ENCODE data around the gene SYTL5. TPM values are rescaled to one million over a fixed set of nuclear protein-coding genes. Genes with fewer than 3 reads are reported as not detected.

SYTL5 gene
- polyA plus RNA-seq, 3 donors: 0.33 to 1.7 TPM; not detected in 1

DNA sequence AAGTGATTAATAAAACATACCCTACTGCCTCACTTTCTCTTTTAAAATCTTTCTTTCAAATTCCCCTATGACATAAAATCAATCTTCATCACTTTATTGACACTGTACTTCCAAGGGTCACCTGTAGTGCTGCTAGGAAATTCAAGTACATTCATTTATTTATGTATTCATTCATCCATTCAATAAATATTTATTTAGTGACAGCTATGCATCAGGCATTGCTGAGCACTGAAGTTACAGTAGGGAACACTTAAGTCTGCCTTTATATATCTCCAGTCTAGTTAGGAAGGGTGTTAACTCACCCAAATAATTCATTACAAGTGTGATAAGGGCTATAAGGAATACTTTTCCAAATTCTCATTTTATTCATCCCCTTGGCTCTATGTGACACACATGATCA is 2.3 kb downstream of the SYTL5 start:
- no peak overlapping the region for H3K27ac ChIP-seq (ENCODE audit: low read depth, low read length)

DNA sequence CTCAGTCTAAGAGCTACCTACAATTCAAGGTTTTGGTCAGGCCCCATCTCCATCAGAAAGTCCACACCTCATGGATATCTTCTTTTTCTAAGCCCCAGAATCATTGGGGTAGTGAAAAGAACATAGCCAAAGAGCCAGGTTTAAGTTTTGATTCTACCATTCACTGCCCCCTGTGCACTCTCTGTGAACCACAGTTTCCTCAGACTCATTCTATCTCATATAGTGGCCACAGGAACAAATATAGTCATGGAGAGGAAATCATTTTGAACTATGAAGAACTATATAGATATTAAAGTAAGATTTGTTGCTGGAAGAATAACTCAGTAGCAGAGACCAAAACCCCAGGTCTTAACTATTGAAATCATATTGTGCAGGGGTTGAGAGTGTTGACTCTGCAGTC is 3.3 kb downstream of the SYTL5 start:
- no peak overlapping the region for H3K27ac ChIP-seq (ENCODE audit: low read depth, low read length)

DNA sequence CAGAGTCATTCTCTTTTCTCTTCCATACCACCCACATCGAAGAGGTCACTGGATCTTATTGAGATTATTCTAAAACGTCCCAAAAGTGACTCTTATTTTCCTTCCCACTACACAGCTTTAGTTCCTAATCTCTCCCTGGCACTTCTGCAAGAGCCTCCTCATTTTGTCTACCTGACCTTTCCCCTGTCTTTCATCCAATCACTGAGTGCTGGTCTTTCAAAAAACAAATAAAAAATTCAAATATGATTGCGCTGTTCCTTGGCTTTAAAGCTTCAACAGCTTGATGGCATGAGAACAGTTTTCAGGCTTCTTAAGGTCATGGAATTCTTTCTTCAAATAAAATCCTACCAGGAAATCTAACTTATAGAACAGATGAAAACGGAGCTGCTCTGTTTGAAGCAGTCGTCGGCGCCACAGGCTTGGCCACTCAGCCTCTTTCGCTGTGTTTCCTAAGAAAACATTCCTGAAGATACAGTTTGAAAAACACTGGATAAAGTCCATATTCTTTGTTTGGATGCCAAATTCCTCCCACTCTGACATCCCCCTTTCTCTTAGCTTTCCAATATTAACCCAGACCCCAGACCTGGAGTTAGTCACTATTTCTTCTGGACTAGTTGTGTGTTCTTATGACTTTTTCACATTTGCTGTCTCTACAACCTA is 12.5 kb downstream of the SYTL5 start:
- no peak overlapping the region for H3K27ac ChIP-seq (ENCODE audit: low read depth, low read length)
- WGBS, 3 donors: 24 to 55% (median 53%) methylated on average over 8 of the region's 8 CpGs

DNA sequence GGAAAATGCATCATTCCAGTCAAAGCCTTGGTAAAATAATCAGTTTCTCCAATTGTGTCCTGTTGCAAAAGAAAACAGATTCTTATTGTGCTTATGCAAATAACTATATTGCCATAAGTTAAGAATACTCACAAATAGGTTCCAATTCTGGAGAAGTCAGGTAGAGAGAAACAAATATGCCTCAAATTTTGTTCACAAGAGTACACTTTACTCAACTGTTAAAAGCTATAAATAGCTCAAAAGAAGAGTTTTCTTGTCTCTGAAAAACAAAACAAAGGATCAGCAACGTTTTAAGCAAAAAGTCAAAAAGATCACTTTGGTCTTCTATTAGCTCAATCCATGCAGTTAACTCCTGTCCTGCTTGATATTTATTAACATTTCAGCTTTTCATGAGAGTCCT is 21.9 kb downstream of the SYTL5 start:
- no peak overlapping the region for H3K27ac ChIP-seq (ENCODE audit: low read depth, low read length)
- WGBS, 3 donors: 30 to 72% (median 55%) methylated on average over 1 of the region's 1 CpG

DNA sequence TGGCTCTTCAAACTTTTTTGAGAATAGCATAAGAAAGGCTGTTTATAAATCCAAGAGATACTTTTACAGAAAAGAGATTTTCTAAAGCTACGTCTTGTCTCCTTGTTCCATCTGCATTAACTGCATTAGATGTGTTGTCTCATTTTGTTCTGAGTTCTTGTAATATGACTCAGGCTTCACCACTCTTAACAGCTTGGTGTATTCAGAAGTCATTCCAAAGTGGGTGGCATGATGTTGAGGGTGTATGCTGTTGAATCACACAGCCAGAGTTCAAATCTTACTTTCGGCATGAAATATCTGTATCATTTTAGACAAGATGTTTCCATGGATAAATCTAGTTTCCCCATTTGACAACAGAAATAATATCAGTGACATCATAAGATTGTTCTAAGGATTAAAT is 30.1 kb downstream of the SYTL5 start:
- H3K27ac ChIP-seq (ENCODE audit: low read depth, low read length): no peak overlapping the region
- WGBS, 3 donors: 84 to 100% (median 92%) methylated on average over 2 of the region's 2 CpGs

DNA sequence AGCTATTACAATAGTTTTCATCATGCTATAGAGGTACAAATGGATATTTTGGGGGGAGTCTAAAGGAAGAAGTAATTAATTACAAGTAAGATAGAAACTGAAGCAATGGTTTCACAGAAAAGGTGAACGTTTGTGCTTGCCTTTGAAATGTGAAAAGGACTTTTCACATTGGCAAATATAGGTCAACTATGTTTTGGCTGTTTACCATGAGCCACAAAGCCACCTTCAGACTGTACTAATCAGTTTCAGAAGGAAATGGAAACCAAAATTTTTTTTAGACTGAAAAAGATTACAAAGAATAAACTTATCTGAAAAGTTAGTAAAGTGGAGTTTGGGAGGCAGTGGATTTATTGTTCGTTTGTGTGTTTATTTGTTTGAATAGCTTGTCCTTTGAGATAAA is 32.1 kb downstream of the SYTL5 start:
- no peak overlapping the region for H3K27ac ChIP-seq (ENCODE audit: low read depth, low read length)
- WGBS, 3 donors: 39 to 64% (median 54%) methylated on average over 2 of the region's 2 CpGs

DNA sequence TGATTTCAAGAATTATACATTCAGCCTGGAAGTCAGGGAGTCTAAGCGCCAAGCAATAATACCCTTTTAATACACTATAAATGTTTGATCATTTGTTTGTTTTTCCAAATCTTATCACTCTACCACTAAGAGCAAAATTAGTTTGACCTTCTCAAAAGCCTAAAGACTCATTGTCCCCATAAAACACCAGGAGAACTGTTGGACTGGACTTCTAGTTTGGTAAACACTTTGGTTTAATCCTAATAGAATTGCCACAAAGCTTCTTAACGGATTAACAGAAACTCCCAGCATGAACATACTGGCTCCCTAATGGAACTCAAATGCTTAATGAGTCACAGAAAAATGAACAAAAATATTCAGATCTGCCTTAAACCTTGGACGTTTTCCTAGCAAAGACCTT is 34.9 kb downstream of the SYTL5 start:
- H3K27ac ChIP-seq (ENCODE audit: low read depth, low read length): no peak overlapping the region
- 54 to 83% (median 60%) methylated on average over 3 of the region's 3 CpGs for WGBS, 3 donors

DNA sequence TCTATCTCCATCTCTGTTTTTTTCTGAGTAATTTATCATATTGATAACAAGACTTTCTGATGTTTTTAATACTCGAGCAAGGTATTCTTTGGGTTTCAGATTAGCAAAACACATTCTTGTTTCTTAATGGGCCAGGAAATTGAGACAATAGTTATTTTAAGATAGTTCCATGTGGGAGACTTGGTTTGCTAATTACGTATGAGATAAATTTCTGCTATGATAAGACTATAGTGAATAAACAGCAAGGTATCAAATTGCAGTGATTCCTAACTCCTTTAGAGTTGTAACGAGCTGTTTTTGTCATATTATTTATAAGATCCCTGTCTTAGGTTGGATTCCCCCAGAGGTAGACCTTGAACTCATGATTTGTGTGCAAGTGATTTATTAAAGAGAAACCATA is 38.3 kb downstream of the SYTL5 start:
- 44 to 56% (median 48%) methylated on average over 3 of the region's 3 CpGs for WGBS, 3 donors
- H3K27ac ChIP-seq (ENCODE audit: low read depth, low read length): no peak overlapping the region

DNA sequence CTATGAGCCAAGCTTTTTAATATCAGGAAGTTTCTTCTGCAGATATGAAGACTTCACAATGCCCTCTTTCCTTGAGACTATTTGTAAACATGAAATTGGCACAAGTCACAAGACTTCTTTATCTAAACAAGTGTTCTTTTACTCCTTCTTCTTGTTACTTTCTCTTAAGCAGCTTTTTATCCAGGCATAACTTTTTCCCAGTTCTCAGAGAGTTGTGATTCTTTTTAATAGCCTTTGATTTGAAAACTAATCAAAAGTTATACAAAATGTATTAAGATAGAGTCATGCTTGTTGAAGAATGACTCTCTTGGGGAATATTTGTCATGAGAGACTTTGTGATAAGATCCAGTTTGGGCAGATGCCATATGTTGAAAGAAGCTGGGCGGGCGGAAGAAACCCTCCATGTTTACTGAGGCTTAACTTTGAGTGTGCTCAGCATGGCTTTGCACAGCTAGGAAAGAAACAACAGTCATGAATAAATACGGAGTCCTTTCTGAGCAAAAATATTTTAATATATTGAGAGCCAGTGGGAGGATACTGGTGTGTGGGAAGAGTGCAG is 39.3 kb downstream of the SYTL5 start:
- 7 to 65% (median 56%) methylated on average over 3 of the region's 3 CpGs for WGBS, 3 donors
- no peak overlapping the region for H3K27ac ChIP-seq (ENCODE audit: low read depth, low read length)

DNA sequence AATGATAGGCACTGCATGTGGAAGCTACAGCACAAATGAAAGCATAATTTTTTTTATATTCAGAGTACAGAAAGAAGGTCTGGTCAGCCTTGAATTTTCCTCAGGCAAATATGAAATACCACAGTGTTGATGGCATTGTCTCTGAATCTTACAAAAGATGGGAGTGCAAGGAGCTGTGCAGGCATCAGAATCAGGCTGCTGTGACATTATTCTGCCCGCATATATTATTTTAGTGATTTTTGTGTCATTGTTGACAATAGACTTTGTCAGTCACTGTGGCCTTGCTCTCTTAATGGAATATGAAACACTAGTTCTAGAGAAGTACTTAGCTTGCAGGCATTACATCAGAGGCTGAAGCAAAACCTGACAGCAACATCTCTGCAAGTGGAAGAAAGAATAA is 42.5 kb downstream of the SYTL5 start:
- no peak overlapping the region for H3K27ac ChIP-seq (ENCODE audit: low read depth, low read length)
- 78 to 89% (median 80%) methylated on average over 1 of the region's 1 CpG for WGBS, 3 donors

DNA sequence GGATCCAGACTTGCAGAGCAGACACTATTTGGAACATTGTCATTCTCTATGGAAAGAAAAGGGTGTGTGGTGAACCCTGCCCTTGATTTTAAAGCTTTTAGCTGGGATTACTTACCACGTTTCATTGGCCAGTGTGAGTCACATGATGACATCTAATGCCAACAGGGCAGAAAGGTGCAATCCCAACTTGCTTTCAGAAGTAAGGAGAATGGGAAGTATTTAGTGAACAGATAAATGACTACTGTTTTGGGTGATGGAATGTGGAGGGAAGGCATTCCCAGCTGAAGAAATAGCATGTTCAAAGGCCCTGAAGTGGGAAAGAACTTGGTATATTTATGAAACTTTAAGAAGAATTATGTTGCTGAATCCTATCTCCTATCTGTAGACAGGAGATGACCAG is 44.5 kb downstream of the SYTL5 start:
- 42 to 70% (median 64%) methylated on average over 1 of the region's 1 CpG for WGBS, 3 donors
- H3K27ac ChIP-seq (ENCODE audit: low read depth, low read length): no peak overlapping the region

DNA sequence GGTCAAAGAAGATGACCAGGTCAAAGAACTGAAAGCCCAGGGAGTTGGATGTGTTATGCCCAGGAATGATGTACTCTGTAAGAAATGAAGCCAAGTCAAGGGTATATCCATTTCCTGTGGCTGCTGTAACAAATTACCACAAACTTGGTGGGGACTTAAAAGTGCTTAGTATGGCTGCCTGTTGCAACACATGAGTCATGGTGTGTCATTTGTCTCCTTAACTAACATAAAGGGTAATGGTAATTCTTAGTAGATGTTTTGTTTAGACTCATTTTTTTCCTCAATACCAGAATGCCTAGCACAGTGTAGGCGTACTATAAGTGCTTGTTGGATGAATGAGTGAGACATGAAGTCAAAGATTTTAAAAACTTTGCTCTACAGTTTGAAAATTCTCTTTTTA is 45.7 kb downstream of the SYTL5 start:
- WGBS, 3 donors: 69 to 95% (median 84%) methylated on average over 1 of the region's 1 CpG

DNA sequence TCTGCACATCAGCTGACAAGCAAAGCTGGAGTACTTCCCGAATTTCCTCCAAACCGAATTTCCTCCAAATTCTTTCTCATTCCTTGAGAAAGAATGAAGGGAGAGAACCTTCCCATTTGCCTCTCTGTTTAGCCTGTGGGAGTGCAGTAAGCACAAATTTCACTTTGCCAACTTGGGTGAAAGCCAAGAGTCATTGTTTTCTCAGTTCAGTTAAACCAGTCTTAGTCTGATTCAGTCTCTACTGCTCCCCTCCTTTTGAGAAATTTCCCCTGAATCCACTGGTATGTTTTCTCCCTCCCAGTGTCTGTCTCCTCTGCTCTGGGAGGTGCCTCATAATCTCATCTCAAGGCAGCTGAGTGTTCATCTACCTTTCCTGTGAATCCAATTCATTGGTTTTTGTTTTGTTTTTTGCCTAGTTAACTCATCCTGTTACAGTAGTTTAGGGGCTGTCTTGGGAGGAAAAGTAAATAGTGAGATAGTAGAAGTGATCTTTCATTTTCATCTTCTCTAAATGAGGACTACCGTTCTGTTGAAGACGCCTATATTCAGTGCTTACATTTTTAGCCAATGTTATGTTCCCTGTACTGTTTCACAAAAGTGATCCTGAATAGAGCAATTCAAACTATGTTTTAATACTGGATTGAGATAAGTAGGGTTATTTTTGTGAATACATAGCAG is 49.0 kb downstream of the SYTL5 start:
- 49 to 68% (median 57%) methylated on average over 4 of the region's 4 CpGs for WGBS, 3 donors
- H3K27ac ChIP-seq (ENCODE audit: low read depth, low read length): no peak overlapping the region

More for the DNA sequence above, 45.7 kb downstream of the SYTL5 start:
- no peak overlapping the region for H3K27ac ChIP-seq (ENCODE audit: low read depth, low read length)

DNA sequence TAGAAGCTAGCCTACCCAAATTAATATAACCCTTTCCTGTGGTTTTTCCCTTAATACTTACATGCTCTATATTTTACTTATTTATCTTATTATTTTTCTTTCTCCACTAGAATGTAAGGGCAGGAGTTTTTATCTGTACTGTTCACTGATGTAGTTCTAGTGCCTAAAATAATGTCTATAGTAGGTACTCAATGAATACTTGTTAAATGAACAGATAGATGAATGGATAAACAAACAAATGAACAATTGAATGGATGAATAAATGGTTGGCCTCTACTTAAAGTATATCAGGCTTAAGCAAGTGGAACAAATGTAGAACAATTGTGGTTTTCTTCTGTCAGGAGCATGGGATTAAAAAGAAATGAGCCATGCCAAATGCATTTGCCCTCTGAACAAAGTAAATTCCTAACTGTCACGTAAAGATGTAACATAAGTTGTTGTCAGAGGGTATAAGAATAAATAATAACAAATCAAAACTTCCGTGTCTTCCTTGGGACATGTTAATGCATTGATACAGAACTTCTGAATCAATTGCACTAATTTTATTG is 54.1 kb downstream of the SYTL5 start:
- WGBS, 3 donors: 64 to 98% (median 91%) methylated on average over 2 of the region's 2 CpGs
- no peak overlapping the region for H3K27ac ChIP-seq (ENCODE audit: low read depth, low read length)

DNA sequence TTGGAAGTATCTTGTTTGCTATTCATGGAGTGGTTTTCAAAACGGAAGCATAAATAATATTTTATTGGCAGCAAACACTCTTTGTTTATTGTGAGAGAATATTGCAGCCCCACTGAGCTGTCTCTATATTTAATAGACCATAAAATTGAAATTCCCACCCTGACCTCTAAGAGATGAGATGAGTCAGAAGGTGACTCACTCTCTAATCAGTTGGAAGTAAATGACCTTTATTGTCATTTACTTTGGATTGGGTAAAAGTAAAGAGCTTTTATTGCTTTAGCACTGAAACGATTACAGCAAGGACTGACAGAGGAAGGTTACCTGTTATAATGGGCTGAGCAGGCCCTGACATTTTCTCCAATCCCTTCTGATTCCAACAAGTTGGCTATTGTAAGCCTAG is 55.0 kb downstream of the SYTL5 start:
- H3K27ac ChIP-seq (ENCODE audit: low read depth, low read length): no peak overlapping the region
- 28 to 50% (median 36%) methylated on average over 2 of the region's 2 CpGs for WGBS, 3 donors

DNA sequence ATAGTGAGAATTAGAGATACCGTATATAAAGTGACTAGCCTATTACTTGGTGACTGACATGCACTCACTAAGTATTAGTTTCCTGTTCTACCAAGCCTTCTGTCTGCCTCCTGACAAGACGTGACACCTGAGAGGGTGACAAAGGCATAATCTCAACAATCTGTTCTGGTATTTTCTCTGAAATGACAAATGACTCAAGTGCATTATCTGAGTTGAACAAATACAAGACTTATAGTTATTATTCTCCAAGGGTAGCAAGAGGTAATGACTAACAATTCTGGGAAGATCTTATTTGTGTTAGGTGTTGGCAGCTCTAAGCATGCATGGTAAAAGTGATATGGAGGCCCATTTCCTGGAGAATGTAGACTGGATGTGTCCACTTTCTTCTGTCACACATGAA is 60.6 kb downstream of the SYTL5 start:
- WGBS, 3 donors: 58 to 86% (median 68%) methylated on average over 2 of the region's 2 CpGs
- H3K27ac ChIP-seq (ENCODE audit: low read depth, low read length): no peak overlapping the region

DNA sequence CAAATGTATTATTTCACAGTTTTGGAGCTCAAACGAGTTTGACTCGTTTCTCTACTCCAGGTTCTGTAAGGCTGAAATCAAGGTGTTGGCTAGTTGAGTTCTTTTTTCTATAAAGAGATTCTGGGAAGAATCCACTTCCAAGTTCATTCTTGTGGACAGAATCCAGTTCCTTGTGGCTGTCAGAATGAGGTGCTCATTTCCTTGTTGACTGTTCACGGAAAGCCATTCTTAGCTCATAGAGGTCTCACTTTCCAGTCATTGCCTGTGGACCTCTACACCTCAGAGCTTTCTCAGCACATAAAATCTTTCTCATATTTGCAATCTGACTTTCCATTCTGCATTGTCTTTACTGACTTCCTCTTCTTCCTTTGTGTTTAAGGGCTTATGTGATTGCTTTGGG is 62.9 kb downstream of the SYTL5 start:
- 75 to 90% (median 81%) methylated on average over 3 of the region's 3 CpGs for WGBS, 3 donors
- H3K27ac ChIP-seq (ENCODE audit: low read depth, low read length): no peak overlapping the region

DNA sequence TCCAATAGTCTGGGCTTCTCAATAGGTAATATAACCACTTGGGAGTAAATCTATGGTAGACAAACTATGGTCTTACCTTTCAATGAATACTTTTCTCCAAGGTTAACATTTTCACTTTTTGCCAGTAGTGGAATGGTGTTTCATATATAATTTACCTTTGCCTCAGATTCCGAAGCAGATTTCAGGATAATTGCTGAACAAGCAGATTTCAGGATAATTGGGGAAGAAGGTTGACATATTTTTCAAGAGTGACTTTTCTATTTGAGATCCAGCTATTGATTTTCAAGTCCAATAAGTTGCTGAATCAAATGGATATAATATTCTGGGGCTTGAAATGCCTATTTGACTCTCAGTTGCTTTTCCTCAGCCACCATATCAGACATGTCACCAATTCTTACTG is 63.6 kb downstream of the SYTL5 start:
- 68 to 95% (median 82%) methylated on average over 1 of the region's 1 CpG for WGBS, 3 donors
- H3K27ac ChIP-seq (ENCODE audit: low read depth, low read length): no peak overlapping the region

DNA sequence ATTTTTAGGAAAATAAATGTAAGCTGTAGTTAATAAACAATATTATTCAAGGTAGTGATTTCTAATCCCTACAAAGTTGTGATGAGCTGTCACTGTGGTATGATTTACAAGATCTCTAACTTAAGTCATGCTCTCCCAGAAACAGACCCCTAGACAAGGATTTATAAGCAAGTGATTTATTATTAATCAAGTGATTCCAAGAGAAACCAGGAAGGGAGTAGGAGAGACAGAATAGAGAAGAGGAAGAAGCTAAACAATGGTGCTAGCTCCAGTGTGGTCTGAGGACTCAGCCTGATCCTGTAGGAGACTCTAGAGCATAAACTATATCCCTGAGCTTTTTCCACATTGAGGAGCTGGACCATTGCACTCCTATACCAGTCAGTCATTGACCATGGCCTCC is 73.1 kb downstream of the SYTL5 start:
- no peak overlapping the region for H3K27ac ChIP-seq (ENCODE audit: low read depth, low read length)

DNA sequence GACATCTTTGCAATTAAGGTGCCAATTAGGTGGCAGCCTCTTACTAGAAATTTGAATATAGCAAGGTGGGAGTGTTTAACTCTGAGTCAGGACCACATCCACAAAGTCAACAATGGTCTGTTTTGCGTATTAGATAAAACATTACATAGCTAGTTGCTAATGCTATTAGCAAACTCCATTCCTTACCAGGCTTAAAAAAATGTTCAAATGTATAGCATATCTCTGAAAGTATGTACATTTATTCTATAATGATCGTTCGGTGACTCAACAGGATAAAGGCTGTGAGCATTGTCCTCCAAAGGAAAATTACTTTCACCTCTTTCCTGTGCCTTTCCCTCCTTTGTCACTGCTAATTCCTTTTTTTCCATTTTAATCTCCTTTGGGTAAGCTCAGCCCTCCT is 74.5 kb downstream of the SYTL5 start:
- H3K27ac ChIP-seq (ENCODE audit: low read depth, low read length): no peak overlapping the region
- 76 to 94% (median 87%) methylated on average over 3 of the region's 3 CpGs for WGBS, 3 donors
